SK-N-SH treated with all-trans-retinoic acid at 6 μM for 48 hours (cell line): ENCODE measurements around the gene PTN.

Source experiments
- ATAC-seq: fragments of 200-7000 bp; cut with Tn5 transposase; 3 replicates; pipeline ENCODE4 v1.9.1; 2020; ENCODE audit warnings: mild to moderate bottlenecking, moderate library complexity
- ARNTL ChIP-seq: fragments of 450-650 bp; formaldehyde crosslinking; IDR thresholded peaks from 2 replicates; pipeline ENCODE4 v1.5.0; 2020; ENCODE audit warnings: low read depth, mild to moderate bottlenecking, moderate library complexity, borderline replicate concordance
- BACH2 ChIP-seq: fragments of 250-450 bp; sonication (Bioruptor Pico); IDR thresholded peaks from 2 replicates; pipeline ENCODE4 v1.9.0; 2021; ENCODE audit warnings: mild to moderate bottlenecking, borderline replicate concordance
- CSDC2 ChIP-seq: fragments of 250-450 bp; sonication (Bioruptor Pico); IDR thresholded peaks from 2 replicates; pipeline ENCODE4 v1.5.0; 2020; ENCODE audit warnings: mild to moderate bottlenecking, moderate library complexity
- CSRNP3 ChIP-seq: fragments of 250-450 bp; sonication (Bioruptor Pico); IDR thresholded peaks from 2 replicates; pipeline ENCODE4 v1.5.1; 2021; ENCODE audit warnings: mild to moderate bottlenecking, moderate library complexity
- GLIS3 ChIP-seq: fragments of 250-450 bp; sonication (Bioruptor Pico); IDR thresholded peaks from 2 replicates; pipeline ENCODE4 v1.5.0; 2020; ENCODE audit warnings: mild to moderate bottlenecking, moderate library complexity
- ISL1 ChIP-seq: fragments of 250-450 bp; sonication (Bioruptor Pico); IDR thresholded peaks from 2 replicates; pipeline ENCODE4 v2.1.2; 2022; ENCODE audit warnings: mild to moderate bottlenecking, moderate library complexity
- OSR1 ChIP-seq: fragments of 250-450 bp; sonication (Bioruptor Pico); IDR thresholded peaks from 2 replicates; pipeline ENCODE4 v1.8.0; 2022; ENCODE audit warnings: moderate library complexity, mild to moderate bottlenecking, inconsistent platforms
- PATZ1 ChIP-seq: fragments of 250-450 bp; sonication (Bioruptor Pico); IDR thresholded peaks from 2 replicates; pipeline ENCODE4 v1.8.0; 2020; ENCODE audit warnings: mild to moderate bottlenecking, moderate library complexity, borderline replicate concordance
- PPARA ChIP-seq: fragments of 250-450 bp; sonication (Bioruptor Pico); IDR thresholded peaks from 2 replicates; pipeline ENCODE4 v1.5.0; 2020; ENCODE audit warnings: mild to moderate bottlenecking, borderline replicate concordance
- RARB ChIP-seq: fragments of 250-450 bp; sonication (Bioruptor Pico); IDR thresholded peaks from 2 replicates; pipeline ENCODE4 v1.8.0; 2021; ENCODE audit warnings: mild to moderate bottlenecking, moderate library complexity
- SNAI2 ChIP-seq: fragments of 250-450 bp; sonication (Bioruptor Pico); IDR thresholded peaks from 2 replicates; pipeline ENCODE4 v1.5.0; 2020; ENCODE audit warnings: mild to moderate bottlenecking, moderate library complexity
- TCF4 ChIP-seq: fragments of 250-450 bp; sonication (Bioruptor Pico); IDR thresholded peaks from 2 replicates; pipeline ENCODE4 v1.8.0; 2021; ENCODE audit warnings: mild to moderate bottlenecking, moderate library complexity, borderline replicate concordance
- TOX ChIP-seq: fragments of 250-450 bp; sonication (Bioruptor Pico); IDR thresholded peaks from 2 replicates; pipeline ENCODE4 v1.8.0; 2021; ENCODE audit warnings: mild to moderate bottlenecking, moderate library complexity, borderline replicate concordance
- TSHZ2 ChIP-seq: fragments of 250-450 bp; sonication (Bioruptor Pico); IDR thresholded peaks from 2 replicates; pipeline ENCODE4 v1.5.0; 2020; ENCODE audit warnings: mild to moderate bottlenecking, moderate library complexity
- ZC3H10 ChIP-seq: fragments of 250-450 bp; sonication (Bioruptor Pico); IDR thresholded peaks from 2 replicates; pipeline ENCODE4 v1.5.1; 2021; ENCODE audit warnings: mild to moderate bottlenecking, moderate library complexity
- ZFP3 ChIP-seq: fragments of 250-450 bp; sonication (Bioruptor Pico); IDR thresholded peaks from 2 replicates; pipeline ENCODE4 v1.5.0; 2020; ENCODE audit warnings: mild to moderate bottlenecking, moderate library complexity
- ZNF565 ChIP-seq: fragments of 450-650 bp; formaldehyde crosslinking; conservative IDR thresholded peaks from 2 replicates; pipeline ENCODE4 v1.5.0; 2020; ENCODE audit warnings: low read depth, mild to moderate bottlenecking, moderate library complexity
- ZNF70 ChIP-seq: fragments of 450-650 bp; formaldehyde crosslinking; IDR thresholded peaks from 2 replicates; pipeline ENCODE4 v1.5.0; 2020; ENCODE audit warnings: mild to moderate bottlenecking, moderate library complexity
- ZNF8 ChIP-seq: fragments of 450-650 bp; formaldehyde crosslinking; IDR thresholded peaks from 2 replicates; pipeline ENCODE4 v1.5.0; 2020; ENCODE audit warnings: mild to moderate bottlenecking, moderate library complexity
- TF ChIP-seq, protein P1 (sequence below): fragments of 250-450 bp; sonication (Bioruptor Pico); IDR thresholded peaks from 2 replicates; pipeline ENCODE4 v1.8.0; 2021; ENCODE audit warnings: low read depth, mild to moderate bottlenecking, moderate library complexity, borderline replicate concordance
- TF ChIP-seq, protein P2 (sequence below): fragments of 250-450 bp; sonication (Bioruptor Pico); IDR thresholded peaks from 2 replicates; pipeline ENCODE4 v1.5.1; 2020; ENCODE audit warnings: low read depth, mild to moderate bottlenecking, moderate library complexity

PTN gene

DNA sequence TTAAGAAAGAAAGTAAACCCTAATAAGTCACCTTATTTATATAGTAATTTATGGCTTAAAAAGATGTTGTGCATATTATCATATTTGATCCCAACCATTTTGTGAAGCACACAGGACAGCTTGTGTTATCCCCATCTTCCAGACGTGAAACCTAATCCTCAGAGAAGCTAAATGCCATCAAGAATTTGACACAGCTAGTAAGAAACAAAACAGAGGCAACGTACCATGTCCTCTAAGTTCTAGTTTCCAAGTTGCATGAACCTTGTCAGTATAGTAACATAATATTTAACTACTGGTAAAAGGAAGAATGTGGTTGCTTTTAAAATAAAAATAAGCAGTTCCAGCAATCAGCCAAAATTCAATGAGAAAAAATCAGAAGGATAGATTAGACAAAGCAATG is 41.5 kb downstream of the PTN start:
- peak; percentile 83 for ATAC-seq

DNA sequence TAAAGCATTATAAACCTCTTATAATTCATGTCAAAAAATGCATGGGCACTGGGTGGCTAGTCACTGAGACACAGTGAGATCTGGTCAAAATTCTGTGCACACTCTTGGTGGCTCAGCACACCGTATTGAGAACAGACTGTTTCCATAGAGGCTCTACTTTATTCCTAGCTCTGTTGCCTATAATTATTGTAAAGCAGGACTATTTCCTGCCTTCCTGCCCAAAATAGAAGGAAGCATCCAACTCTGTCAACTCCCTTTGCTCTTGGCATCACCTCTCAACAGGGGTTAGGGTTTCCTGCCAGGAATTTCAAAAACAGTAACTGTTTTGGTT is 45.1 kb downstream of the PTN start:
- ATAC-seq, result no peak

More for the DNA sequence above, 41.5 kb downstream of the PTN start:
- TF ChIP-seq TOX (peak; percentile 50; the same call in 1 of the 2 replicates), ARNTL (CRISPR knock-in tag) (no peak), ZC3H10 (no peak), PATZ1 (CRISPR knock-in tag) (no peak), ISL1 (CRISPR knock-in tag) (no peak), ZNF8 (CRISPR knock-in tag) (no peak), TSHZ2 (CRISPR knock-in tag) (no peak), RARB (CRISPR knock-in tag) (no peak)

DNA sequence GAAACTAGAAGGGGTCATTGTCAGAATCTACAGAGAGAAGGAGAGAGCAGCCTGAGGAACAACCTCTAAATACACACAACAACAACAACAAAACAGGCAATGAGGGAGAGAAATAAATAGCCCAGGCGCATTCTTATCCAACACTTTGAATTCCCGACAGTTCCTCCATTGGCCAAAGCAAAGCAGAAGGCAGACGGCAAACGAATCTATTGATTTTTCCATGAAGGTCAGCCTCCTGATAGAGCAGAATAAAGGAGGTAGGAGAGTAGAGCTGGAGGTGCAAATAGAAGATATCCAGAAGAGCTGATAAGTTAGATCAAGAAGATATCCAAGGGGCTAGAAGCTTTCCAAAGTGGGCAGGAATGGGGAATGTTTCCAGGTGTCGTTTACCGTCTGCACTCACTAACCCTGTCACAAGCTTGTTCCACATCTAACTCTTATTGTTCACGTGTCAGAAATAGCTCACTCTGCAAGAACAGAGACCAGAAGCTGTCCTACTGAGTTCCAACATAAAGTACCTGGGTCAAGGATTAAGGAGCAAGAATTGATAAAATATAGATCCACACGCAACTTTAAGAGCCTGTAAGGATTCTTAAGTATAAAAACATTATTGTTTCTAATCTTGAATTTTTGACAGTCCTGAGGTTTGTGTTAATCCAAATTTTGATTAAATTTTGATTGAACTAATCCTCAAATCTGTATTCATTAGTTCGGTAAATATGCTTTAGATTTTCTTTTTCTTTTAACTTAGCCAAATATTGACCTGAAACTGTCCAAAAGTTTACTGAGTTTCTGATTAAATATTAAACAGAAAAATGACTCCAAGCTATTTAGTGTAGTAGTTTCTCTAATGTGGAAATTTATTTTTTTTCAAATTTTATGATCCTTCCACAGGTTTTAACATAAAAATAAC is 45.7 kb downstream of the PTN start:
- ATAC-seq, result no peak
- TF ChIP-seq BACH2, result no peak
- TF ChIP-seq CSRNP3 (CRISPR knock-in tag), result no peak
- no peak for TF ChIP-seq OSR1 (CRISPR knock-in tag)
- TF ChIP-seq, protein P1, sequence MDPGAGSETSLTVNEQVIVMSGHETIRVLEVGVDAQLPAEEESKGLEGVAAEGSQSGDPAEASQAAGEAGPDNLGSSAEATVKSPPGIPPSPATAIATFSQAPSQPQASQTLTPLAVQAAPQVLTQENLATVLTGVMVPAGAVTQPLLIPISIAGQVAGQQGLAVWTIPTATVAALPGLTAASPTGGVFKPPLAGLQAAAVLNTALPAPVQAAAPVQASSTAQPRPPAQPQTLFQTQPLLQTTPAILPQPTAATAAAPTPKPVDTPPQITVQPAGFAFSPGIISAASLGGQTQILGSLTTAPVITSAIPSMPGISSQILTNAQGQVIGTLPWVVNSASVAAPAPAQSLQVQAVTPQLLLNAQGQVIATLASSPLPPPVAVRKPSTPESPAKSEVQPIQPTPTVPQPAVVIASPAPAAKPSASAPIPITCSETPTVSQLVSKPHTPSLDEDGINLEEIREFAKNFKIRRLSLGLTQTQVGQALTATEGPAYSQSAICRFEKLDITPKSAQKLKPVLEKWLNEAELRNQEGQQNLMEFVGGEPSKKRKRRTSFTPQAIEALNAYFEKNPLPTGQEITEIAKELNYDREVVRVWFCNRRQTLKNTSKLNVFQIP, result no peak
- no peak for TF ChIP-seq RARB (CRISPR knock-in tag)
- no peak for TF ChIP-seq SNAI2

More for the DNA sequence above, 45.1 kb downstream of the PTN start:
- TF ChIP-seq ZNF565 (CRISPR knock-in tag) (no peak), GLIS3 (no peak), ISL1 (CRISPR knock-in tag) (no peak), ZC3H10 (no peak), ZFP3 (CRISPR knock-in tag) (no peak), PPARA (CRISPR knock-in tag) (no peak), CSDC2 (CRISPR knock-in tag) (no peak), ZNF70 (no peak), TCF4 (CRISPR knock-in tag) (no peak), ZNF8 (CRISPR knock-in tag) (no peak), PATZ1 (CRISPR knock-in tag) (no peak), SNAI2 (no peak), RARB (CRISPR knock-in tag) (no peak)
- TF ChIP-seq, protein P1, result no peak
- TF ChIP-seq, protein P2, sequence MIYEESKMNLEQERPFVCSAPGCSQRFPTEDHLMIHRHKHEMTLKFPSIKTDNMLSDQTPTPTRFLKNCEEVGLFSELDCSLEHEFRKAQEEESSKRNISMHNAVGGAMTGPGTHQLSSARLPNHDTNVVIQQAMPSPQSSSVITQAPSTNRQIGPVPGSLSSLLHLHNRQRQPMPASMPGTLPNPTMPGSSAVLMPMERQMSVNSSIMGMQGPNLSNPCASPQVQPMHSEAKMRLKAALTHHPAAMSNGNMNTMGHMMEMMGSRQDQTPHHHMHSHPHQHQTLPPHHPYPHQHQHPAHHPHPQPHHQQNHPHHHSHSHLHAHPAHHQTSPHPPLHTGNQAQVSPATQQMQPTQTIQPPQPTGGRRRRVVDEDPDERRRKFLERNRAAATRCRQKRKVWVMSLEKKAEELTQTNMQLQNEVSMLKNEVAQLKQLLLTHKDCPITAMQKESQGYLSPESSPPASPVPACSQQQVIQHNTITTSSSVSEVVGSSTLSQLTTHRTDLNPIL (CRISPR knock-in tag), result no peak
